Mononuclear cell (primary cell): ENCODE data around the gene SMAP1. TPM values are rescaled to one million over a fixed set of nuclear protein-coding genes. Genes with fewer than 3 reads are reported as not detected.
"Not testable (repeated sequence)": the region's sequence is repeated elsewhere in the genome, so short reads cannot be mapped to it uniquely, and the experiment has no call there.

ENCODE experiments used
- H3K27me3 ChIP-seq: 2 replicates; pipeline ENCODE4 v1.6.0; 2011; ENCODE audit warnings: low read length, control low read depth; ENCODE audit not compliant: insufficient read depth
- H3K4me1 ChIP-seq: 2 replicates; pipeline ENCODE4 v1.5.1; 2011; ENCODE audit warnings: mild to moderate bottlenecking, low read length, control low read depth; ENCODE audit not compliant: insufficient read depth
- H3K4me3 ChIP-seq: 2 replicates; pipeline ENCODE4 v1.5.1; 2011; ENCODE audit warnings: mild to moderate bottlenecking, low read length, moderate library complexity
- H3K9me3 ChIP-seq: 2 replicates; pipeline ENCODE4 v1.5.1; 2011; ENCODE audit warnings: low read depth, mild to moderate bottlenecking, control low read depth, low read length
- total RNA-seq: library from RNA; depleted of rRNA; stranded (reverse); fragments of >200 nt; gene quantifications from one replicate; pipeline ENCODE4 v1.2.3, GENCODE V29; 2012

Gene SMAP1
- total RNA-seq, 1 donor = 25.7 TPM

GRCh38 chr6:70706491-70707123 is 38.9 kb downstream of the SMAP1 start:
- Histone ChIP-seq H3K27me3 (no peaks in the 10 kb centered on the region), H3K4me3 (no peak overlapping the region), H3K9me3 (no peaks in the 10 kb centered on the region), H3K4me1 (no peaks in the 10 kb centered on the region)

GRCh38 chr6:70707893-70708292 is 40.2 kb downstream of the SMAP1 start:
- Histone ChIP-seq H3K4me3 (no peak overlapping the region), H3K4me1 (no peaks in the 10 kb centered on the region), H3K9me3 (no peaks in the 10 kb centered on the region), H3K27me3 (no peaks in the 10 kb centered on the region)

GRCh38 chr6:70708448-70708847 is 40.8 kb downstream of the SMAP1 start:
- Histone ChIP-seq H3K9me3 (peaks cover 3% of the 10 kb centered on the region), H3K4me3 (no peak overlapping the region), H3K27me3 (no peaks in the 10 kb centered on the region), H3K4me1 (no peaks in the 10 kb centered on the region)

GRCh38 chr6:70709826-70710225 is 42.1 kb downstream of the SMAP1 start:
- Histone ChIP-seq H3K4me1 (no peaks in the 10 kb centered on the region), H3K9me3 (peaks cover 17% of the 10 kb centered on the region), H3K27me3 (no peaks in the 10 kb centered on the region), H3K4me3 (no peak overlapping the region)

GRCh38 chr6:70714716-70715257 is 47.1 kb downstream of the SMAP1 start:
- H3K27me3 ChIP-seq = no peaks in the 10 kb centered on the region

GRCh38 chr6:70717038-70717801 is 49.5 kb downstream of the SMAP1 start:
- H3K4me3 ChIP-seq = no peak overlapping the region
- peaks cover 5% of the 10 kb centered on the region for H3K4me1 ChIP-seq
- no peaks in the 10 kb centered on the region for H3K27me3 ChIP-seq
- peaks cover 24% of the 10 kb centered on the region for H3K9me3 ChIP-seq

More at GRCh38 chr6:70714716-70715257, 47.1 kb downstream of the SMAP1 start:
- Histone ChIP-seq H3K4me1 (peaks cover 5% of the 10 kb centered on the region), H3K9me3 (peaks cover 24% of the 10 kb centered on the region), H3K4me3 (no peak overlapping the region)

- peaks cover 5% of the 10 kb centered on the region for H3K4me1 ChIP-seq
- no peaks in the 10 kb centered on the region for H3K27me3 ChIP-seq
- no peak overlapping the region for H3K4me3 ChIP-seq
- H3K9me3 ChIP-seq = no peaks in the 10 kb centered on the region
These were observed 56.8 kb downstream of the SMAP1 start for GRCh38 chr6:70724524-70724923.

GRCh38 chr6:70725817-70726415 is 58.2 kb downstream of the SMAP1 start:
- Histone ChIP-seq H3K9me3 (no peaks in the 10 kb centered on the region), H3K4me3 (no peak overlapping the region), H3K27me3 (no peaks in the 10 kb centered on the region), H3K4me1 (peaks cover 5% of the 10 kb centered on the region)

GRCh38 chr6:70734381-70734780 is 66.7 kb downstream of the SMAP1 start:
- Histone ChIP-seq H3K9me3 (no peaks in the 10 kb centered on the region), H3K4me3 (no peak overlapping the region), H3K4me1 (no peaks in the 10 kb centered on the region), H3K27me3 (no peaks in the 10 kb centered on the region)

- H3K27me3 ChIP-seq = no peaks in the 10 kb centered on the region
- no peaks in the 10 kb centered on the region for H3K9me3 ChIP-seq
- H3K4me1 ChIP-seq = no peaks in the 10 kb centered on the region
- no peak overlapping the region for H3K4me3 ChIP-seq
These were observed 67.3 kb downstream of the SMAP1 start for GRCh38 chr6:70734979-70735378.

GRCh38 chr6:70735513-70735912 is 67.8 kb downstream of the SMAP1 start:
- Histone ChIP-seq H3K4me1 (no peaks in the 10 kb centered on the region), H3K4me3 (no peak overlapping the region), H3K27me3 (no peaks in the 10 kb centered on the region), H3K9me3 (no peaks in the 10 kb centered on the region)

GRCh38 chr6:70738028-70738427 is 70.3 kb downstream of the SMAP1 start:
- no peak overlapping the region for H3K4me3 ChIP-seq
- H3K27me3 ChIP-seq = no peaks in the 10 kb centered on the region
- no peaks in the 10 kb centered on the region for H3K9me3 ChIP-seq

GRCh38 chr6:70739534-70739933 is 71.9 kb downstream of the SMAP1 start:
- Histone ChIP-seq H3K4me3 (no peak overlapping the region), H3K4me1 (no peaks in the 10 kb centered on the region), H3K9me3 (no peaks in the 10 kb centered on the region), H3K27me3 (no peaks in the 10 kb centered on the region)

More at GRCh38 chr6:70738028-70738427, 70.3 kb downstream of the SMAP1 start:
- H3K4me1 ChIP-seq = no peaks in the 10 kb centered on the region

GRCh38 chr6:70740746-70741145 is 73.1 kb downstream of the SMAP1 start:
- not testable (repeated sequence) for H3K4me1 ChIP-seq, H3K9me3 ChIP-seq, H3K4me3 ChIP-seq, H3K27me3 ChIP-seq

- H3K4me3 ChIP-seq, H3K27me3 ChIP-seq, H3K4me1 ChIP-seq, H3K9me3 ChIP-seq: not testable (repeated sequence)
These were observed 74.8 kb downstream of the SMAP1 start for GRCh38 chr6:70742462-70742861.
